Activated gamma-delta T cell (primary cell): ENCODE measurements around the gene CAPN14.

ENCODE experiments used
- DNase-seq: peaks from one replicate; lab custom pipeline; 2025; lab: John Stamatoyannopoulos, UW
- total RNA-seq, 2 donors: gene quantifications; one replicate each; lab custom pipeline; 2026; lab: John Stamatoyannopoulos, UW

Gene CAPN14
- 1.1 to 2.0 reads per million in 2 donors for total RNA-seq

- DNase-seq, result no peak
Measured at GRCh38 chr2:31217465-31218200, at the start of gene CAPN14. TSS of gene CAPN14 (minus strand) at chr2:31217515. CDS start at chr2:31205447, 12,068 bp downstream.

GRCh38 chr2:31266804-31267203 lies 49.5 kb upstream of the CAPN14 start:
- no peak for DNase-seq

GRCh38 chr2:31265234-31265633 lies 47.9 kb upstream of the CAPN14 start:
- DNase-seq, result no peak

GRCh38 chr2:31263636-31264190 lies 46.4 kb upstream of the CAPN14 start:
- no peak for DNase-seq

- DNase-seq, result no peak
Measured at GRCh38 chr2:31260870-31261269, 43.6 kb upstream of the CAPN14 start.

GRCh38 chr2:31259075-31259474 lies 41.8 kb upstream of the CAPN14 start:
- DNase-seq, result no peak

- DNase-seq, result no peak
Measured at GRCh38 chr2:31258351-31258750, 41.0 kb upstream of the CAPN14 start.

GRCh38 chr2:31256611-31257382 lies 39.5 kb upstream of the CAPN14 start:
- DNase-seq, result no peak

GRCh38 chr2:31255911-31256571 lies 38.7 kb upstream of the CAPN14 start:
- no peak for DNase-seq

GRCh38 chr2:31254237-31255203 lies 37.2 kb upstream of the CAPN14 start:
- no peak for DNase-seq

- no peak for DNase-seq
Measured at GRCh38 chr2:31253356-31254131, 36.2 kb upstream of the CAPN14 start.

GRCh38 chr2:31251851-31252250 lies 34.5 kb upstream of the CAPN14 start:
- no peak for DNase-seq

GRCh38 chr2:31251018-31251417 lies 33.7 kb upstream of the CAPN14 start:
- no peak for DNase-seq

- DNase-seq, result no peak
Measured at GRCh38 chr2:31249009-31249690, 31.8 kb upstream of the CAPN14 start.

- no peak for DNase-seq
Measured at GRCh38 chr2:31248139-31248538, 30.8 kb upstream of the CAPN14 start.

- no peak for DNase-seq
Measured at GRCh38 chr2:31247711-31248110, 30.4 kb upstream of the CAPN14 start.

- no peak for DNase-seq
Measured at GRCh38 chr2:31246184-31246852, 29.0 kb upstream of the CAPN14 start.

- DNase-seq, result no peak
Measured at GRCh38 chr2:31244101-31244500, 26.8 kb upstream of the CAPN14 start.

- DNase-seq, result no peak
Measured at GRCh38 chr2:31243053-31243452, 25.7 kb upstream of the CAPN14 start.
